GM10266 (cell line): ENCODE data around the gene JPH4.

ENCODE experiments used
- DNase-seq: peaks from one replicate; pipeline ENCODE4 v3.0.0; 2012; ENCODE audit errors: extremely low spot score
- TF ChIP-seq, protein P1 (sequence below): IDR thresholded peaks from 2 replicates; pipeline ENCODE4 v1.5.1; 2012; ENCODE audit warnings: mild to moderate bottlenecking, low read depth; ENCODE audit not compliant: control insufficient read depth, insufficient read depth; ENCODE audit errors: missing control alignments

Gene JPH4

DNA sequence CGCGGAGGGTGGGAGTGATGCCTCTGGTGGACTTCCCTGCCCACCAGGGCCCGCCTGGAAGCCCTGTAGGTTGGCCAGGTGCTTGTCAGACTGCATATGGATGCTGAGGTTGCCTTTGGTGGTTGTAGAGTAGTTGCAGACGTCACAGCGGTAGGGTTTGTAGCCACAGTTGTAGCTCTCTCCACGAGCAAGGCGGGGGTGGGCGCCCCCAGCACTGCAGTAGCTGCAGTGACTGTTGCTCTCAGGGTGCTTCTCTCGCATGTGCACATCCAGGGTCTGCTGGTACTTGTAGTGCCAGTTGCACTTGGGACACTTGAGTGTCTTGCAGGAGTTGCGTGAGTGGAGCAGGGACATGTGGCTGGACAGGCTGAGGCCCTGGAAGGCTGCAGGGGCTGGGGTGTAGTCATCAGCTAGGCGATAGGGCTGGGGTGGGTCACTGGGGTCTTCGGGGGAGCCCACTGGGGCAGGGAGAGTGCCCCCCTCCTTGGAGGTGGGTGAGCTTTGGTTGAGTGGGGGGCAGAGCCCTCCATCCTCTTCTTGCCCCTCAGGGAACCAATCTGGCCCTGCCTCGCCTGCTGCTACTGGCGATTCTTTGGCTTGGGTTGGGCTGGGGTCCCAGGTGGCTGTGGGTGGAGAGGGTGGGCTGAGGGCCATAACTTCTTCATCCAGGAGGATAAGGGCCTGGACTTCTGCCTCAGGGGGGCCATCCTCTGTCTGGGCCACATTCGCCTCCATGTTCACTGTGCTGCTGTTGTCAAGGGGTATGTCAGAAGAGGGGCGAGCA, 44.7 kb downstream of the JPH4 start:
- DNase-seq, result no peak
- TF ChIP-seq, protein P1, sequence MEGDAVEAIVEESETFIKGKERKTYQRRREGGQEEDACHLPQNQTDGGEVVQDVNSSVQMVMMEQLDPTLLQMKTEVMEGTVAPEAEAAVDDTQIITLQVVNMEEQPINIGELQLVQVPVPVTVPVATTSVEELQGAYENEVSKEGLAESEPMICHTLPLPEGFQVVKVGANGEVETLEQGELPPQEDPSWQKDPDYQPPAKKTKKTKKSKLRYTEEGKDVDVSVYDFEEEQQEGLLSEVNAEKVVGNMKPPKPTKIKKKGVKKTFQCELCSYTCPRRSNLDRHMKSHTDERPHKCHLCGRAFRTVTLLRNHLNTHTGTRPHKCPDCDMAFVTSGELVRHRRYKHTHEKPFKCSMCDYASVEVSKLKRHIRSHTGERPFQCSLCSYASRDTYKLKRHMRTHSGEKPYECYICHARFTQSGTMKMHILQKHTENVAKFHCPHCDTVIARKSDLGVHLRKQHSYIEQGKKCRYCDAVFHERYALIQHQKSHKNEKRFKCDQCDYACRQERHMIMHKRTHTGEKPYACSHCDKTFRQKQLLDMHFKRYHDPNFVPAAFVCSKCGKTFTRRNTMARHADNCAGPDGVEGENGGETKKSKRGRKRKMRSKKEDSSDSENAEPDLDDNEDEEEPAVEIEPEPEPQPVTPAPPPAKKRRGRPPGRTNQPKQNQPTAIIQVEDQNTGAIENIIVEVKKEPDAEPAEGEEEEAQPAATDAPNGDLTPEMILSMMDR, result no peak

DNA sequence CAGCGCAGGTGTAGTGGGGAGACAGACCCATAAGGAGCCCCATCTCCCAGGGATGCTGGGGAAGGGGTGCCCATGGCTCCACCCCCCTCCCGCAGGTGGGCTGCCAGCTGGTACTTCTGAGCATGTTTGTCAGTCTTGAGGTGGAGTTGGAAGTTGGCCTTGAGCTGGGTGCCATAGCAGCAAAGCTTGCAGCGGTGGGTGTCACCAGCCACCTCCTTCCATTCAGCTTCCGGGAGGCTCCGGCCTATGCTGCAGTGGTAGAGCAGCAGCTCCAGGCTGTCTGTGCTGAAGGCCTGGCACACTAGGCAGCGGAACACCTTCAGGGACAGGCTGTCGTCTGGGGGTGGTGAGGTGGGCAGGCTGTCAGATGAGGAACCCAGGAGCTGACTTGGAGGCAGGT, 45.9 kb downstream of the JPH4 start:
- TF ChIP-seq, protein P1, result no peak
- no peak for DNase-seq

DNA sequence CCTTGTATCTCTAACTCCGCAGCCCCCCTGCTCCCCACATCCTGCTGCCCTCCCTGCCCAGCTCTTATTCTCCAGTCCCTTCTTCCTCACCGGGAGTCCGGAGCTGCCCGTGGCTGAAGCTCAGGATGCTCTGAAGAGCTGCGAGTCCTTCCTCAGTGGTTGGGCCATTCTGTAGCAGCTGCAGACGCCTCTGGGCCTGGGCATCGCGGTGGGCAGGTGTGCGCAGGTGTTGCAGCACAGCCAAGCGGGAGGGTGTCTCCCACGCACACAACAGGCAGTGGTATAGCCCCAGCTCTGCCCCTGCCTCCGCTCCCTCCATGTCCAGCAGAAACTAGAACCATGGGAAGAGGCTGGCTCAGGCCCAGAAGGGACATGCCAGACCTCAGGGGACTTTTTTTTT, 47.2 kb downstream of the JPH4 start:
- DNase-seq, result no peak
- TF ChIP-seq, protein P1, result no peak

DNA sequence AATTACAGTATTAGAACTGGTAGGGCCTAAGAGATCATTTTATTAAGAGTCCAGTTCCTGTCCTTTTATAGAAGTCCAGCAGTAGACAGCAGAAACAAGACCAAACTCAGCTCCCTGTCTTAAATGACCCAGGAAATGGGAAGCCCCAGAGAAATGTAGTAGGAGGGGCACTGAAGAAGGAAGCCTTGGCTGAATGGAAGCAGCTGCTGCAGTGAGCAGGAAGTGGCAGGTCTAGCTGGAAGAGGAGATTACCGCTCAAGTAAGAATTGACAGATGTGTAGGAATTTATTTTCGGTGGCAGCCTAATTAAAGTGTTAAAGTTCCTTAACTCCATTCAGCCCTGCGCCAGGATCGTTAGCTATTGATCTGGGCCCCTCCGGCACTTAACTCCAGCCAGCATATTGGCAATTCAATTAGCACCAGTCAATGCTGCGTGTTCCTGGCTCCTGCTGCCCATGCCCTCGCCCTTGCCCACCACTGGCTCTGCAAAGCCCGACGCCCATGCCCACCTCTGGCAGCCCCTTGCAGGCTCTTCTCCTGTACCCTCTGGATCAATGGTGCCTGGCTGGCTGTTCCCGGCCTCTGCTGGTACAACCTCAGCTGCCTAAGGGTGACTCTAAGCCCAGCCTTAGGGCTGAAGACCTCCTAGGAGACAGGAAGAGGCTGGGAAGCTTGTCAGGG, 48.1 kb downstream of the JPH4 start:
- DNase-seq, result no peak
- TF ChIP-seq, protein P1, result no peak

DNA sequence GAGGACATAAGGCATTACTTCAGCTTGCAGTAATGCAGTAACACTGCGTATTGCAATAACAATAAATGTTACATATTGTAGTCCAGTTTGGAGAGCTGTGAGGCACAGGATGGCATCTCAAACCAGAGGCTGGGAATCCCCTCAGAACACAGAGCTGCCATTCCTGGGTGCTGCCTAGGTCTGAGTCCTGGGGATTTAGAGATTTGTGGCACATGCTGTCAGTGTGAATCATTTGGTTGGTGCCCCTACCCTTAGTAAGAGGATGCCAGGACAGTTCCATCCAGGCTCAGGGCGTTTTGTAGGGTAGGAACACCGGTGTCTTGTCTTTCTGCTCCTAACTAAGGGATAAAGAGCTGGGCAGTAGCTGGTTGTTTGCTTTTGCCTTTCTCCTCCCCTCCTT, 49.6 kb downstream of the JPH4 start:
- TF ChIP-seq, protein P1, result no peak
- no peak for DNase-seq

DNA sequence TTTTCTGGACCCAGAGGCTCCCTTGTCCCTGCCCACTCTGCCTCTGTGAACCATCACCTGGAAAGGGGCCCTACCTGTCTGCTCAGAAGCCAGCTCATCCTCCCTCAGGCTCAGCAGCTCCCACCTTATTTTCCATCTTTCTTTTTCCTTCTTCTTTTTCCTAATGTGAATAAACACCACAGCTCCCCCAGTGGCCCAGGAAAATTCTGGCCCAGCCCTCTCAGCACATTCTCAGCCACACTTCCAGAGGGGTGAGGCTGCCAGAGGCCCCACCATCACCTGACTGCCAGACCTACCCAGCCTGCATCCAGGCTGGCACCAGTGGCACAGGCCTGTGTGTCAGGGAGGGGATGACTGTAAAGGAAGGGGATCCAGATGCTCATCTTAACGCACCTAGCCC, 50.0 kb downstream of the JPH4 start:
- TF ChIP-seq, protein P1, result no peak
- DNase-seq, result no peak

DNA sequence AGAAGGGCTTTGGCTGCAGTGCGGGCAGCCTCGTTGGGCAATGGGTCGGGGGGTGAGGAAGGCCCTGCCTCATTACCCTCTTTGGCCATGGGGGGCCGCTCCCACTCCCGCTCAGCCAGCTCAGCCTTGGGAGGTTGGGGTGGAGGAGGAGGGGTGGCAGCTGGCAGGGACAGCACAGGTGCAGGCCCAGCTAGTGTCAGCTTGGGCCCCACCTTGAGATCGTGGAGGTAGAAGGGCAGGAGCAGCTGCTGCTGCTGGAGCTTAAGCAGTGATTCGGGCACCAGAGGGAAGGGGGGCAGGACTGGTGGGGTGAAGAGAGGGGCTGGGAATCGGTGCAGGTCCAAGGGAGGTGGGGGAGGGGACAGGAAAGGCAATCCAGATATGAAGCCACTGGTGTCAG, 53.0 kb downstream of the JPH4 start:
- TF ChIP-seq, protein P1, result no peak
- DNase-seq, result no peak
